ENCODE data around the gene TIMELESS. TPM values are rescaled to one million over a fixed set of nuclear protein-coding genes. Genes with fewer than 3 reads are reported as not detected.

The TIMELESS gene
- total RNA-seq, 1 donor from 2014 or later: 35.0 TPM

- H3K36me3 Mint-ChIP-seq (ENCODE audit: low read depth): no peaks in the 10 kb centered on the region
- no peak overlapping the region for H3K4me3 Mint-ChIP-seq
- ATAC-seq (ENCODE audit: low read depth): no peak
- POLR2A ChIA-PET: interaction anchor here (0.6 to 0.7 kb wide), 3 partner anchors 54 to 120 kb away, joined by 4 to 5 read pairs (median 4); partner anchors contain the start of gene PAN2
- TF ChIP-seq, protein P1, sequence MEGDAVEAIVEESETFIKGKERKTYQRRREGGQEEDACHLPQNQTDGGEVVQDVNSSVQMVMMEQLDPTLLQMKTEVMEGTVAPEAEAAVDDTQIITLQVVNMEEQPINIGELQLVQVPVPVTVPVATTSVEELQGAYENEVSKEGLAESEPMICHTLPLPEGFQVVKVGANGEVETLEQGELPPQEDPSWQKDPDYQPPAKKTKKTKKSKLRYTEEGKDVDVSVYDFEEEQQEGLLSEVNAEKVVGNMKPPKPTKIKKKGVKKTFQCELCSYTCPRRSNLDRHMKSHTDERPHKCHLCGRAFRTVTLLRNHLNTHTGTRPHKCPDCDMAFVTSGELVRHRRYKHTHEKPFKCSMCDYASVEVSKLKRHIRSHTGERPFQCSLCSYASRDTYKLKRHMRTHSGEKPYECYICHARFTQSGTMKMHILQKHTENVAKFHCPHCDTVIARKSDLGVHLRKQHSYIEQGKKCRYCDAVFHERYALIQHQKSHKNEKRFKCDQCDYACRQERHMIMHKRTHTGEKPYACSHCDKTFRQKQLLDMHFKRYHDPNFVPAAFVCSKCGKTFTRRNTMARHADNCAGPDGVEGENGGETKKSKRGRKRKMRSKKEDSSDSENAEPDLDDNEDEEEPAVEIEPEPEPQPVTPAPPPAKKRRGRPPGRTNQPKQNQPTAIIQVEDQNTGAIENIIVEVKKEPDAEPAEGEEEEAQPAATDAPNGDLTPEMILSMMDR (IDR thresholded peaks at IDR 0.05): no peak
- H3K4me1 Mint-ChIP-seq: no peaks in the 10 kb centered on the region
- no peak overlapping the region for H3K27ac Mint-ChIP-seq
- no peak for DNase-seq
- intact Hi-C loops (cut with micrococcal nuclease): no loop called here
- H3K27me3 Mint-ChIP-seq: no peaks in the 10 kb centered on the region
- CTCF ChIA-PET: no interaction called here
- H3K9me3 Mint-ChIP-seq: no peaks in the 10 kb centered on the region
Measured at GRCh38 chr12:56391721-56392120, 57.5 kb downstream of the TIMELESS start.

DNA sequence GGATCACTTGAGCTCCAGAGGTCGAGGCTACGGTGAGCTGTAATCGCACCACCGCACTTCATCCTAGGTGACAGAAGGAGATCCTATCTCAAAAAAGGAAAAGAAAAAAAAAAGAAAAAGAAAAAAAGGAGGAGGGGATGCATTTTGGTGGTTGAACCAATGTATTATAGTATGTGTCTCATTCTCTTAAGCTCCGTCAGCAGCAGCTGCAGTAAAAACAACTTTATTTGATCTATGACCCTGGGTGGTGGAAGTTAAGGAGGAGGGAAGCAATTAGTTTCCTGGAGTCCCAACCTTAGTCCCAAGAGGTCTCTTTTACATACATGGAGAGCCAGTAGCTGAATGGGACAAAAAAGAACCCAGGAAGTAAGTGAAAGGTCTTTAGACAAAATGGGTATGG, 59.8 kb downstream of the TIMELESS start:
- no peaks in the 10 kb centered on the region for H3K27me3 Mint-ChIP-seq
- ChIA-PET POLR2A (interaction anchor here (0.5 to 0.7 kb wide), 2 partner anchors 57 to 90 kb away, joined by 3 read pairs; no protein-coding TSS in a partner anchor), CTCF (no interaction called here)
- no peak overlapping the region for H3K27ac Mint-ChIP-seq
- no peaks in the 10 kb centered on the region for H3K9me3 Mint-ChIP-seq
- no peaks in the 10 kb centered on the region for H3K4me1 Mint-ChIP-seq
- intact Hi-C loops (cut with micrococcal nuclease): no loop called here
- ATAC-seq (ENCODE audit: low read depth): no peak
- no peaks in the 10 kb centered on the region for H3K36me3 Mint-ChIP-seq (ENCODE audit: low read depth)
- no peak overlapping the region for H3K4me3 Mint-ChIP-seq
- DNase-seq: no peak
- TF ChIP-seq, protein P1 (IDR thresholded peaks at IDR 0.05): no peak

DNA sequence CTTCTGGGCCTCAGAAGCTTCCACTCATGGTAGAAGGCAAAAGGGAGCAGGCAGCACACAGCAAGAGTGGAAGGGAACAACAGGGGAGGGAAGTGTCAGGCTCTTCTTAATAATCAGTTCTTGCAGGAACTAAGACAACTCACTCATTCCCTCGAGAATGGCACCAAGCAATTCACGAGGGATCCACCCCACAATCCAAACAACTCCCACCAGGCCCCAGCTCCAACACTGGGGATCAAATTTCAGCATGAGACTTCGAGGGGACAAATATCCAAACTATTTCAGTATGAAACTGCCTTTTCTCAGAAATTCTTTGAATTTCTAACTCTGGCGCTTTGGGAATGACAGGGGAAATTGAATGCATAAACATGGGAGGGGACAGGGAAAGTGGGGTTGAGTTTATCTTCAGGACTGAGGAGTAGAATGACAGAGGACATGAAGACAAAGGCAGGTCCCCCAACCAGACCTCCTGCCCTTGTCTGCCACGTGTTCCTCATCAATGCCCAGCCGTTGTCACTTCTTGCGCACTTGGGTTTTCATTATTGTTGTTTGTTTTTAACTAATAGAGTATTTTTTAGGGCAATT, 62.0 kb downstream of the TIMELESS start:
- ATAC-seq (ENCODE audit: low read depth) (no peak), DNase-seq (no peak)
- Mint-ChIP-seq H3K27ac (no peak overlapping the region), H3K4me1 (no peaks in the 10 kb centered on the region), H3K4me3 (no peak overlapping the region), H3K9me3 (no peaks in the 10 kb centered on the region), H3K27me3 (no peaks in the 10 kb centered on the region), H3K36me3 (ENCODE audit: low read depth) (no peaks in the 10 kb centered on the region)
- intact Hi-C loops (cut with micrococcal nuclease): no loop called here
- ChIA-PET POLR2A (no interaction called here), CTCF (no interaction called here)
- TF ChIP-seq, protein P1 (IDR thresholded peaks at IDR 0.05): no peak

DNA sequence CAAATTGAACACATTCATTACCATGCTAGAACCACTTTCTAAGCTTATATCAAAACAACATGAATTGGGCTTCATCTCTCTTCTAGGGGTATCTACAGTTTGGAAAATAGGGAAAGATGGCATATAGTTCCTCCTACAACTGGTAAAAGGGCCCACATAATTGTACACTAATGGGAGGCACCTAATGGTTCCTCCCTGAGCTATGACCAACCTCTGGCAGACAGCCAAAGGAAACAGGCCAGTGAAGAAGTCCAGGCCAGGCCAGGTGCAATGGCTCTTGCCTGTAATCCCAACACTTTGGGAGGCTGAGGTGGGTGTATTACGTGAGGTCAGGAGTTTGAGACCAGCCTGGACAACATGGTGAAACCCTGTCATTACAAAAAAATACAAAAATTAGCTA, 63.4 kb downstream of the TIMELESS start:
- POLR2A ChIA-PET: interaction anchor here (0.7 kb wide), 1 partner anchor 32 kb away, joined by 3 read pairs; no protein-coding TSS in a partner anchor
- ATAC-seq (ENCODE audit: low read depth): no peak
- intact Hi-C loops (cut with micrococcal nuclease): no loop called here
- no peaks in the 10 kb centered on the region for H3K27me3 Mint-ChIP-seq
- no peaks in the 10 kb centered on the region for H3K4me1 Mint-ChIP-seq
- CTCF ChIA-PET: no interaction called here
- no peak overlapping the region for H3K27ac Mint-ChIP-seq
- H3K36me3 Mint-ChIP-seq (ENCODE audit: low read depth): no peaks in the 10 kb centered on the region
- H3K4me3 Mint-ChIP-seq: no peak overlapping the region
- no peak for DNase-seq
- H3K9me3 Mint-ChIP-seq: no peaks in the 10 kb centered on the region
- TF ChIP-seq, protein P1 (IDR thresholded peaks at IDR 0.05): no peak

DNA sequence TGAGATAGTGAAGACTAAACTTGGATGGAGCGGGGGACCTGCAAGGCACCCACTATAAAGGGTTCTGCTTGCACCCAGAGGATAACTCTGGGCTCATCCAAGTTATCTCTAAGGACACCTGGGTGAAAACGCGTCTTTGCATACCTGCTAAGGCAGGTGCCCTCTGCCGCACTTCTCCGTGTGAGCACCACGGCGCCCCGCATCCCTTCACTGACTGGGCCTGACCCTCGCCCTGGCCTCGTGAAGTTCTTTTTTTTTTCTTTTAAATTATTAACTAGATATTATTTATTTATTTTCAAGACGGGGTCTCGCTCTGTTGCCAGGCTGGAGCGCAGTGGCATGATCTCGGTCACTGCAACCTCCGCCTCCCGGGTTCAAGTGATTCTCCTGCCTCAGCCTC, 66.6 kb downstream of the TIMELESS start:
- H3K4me1 Mint-ChIP-seq: peaks cover 10% of the 10 kb centered on the region
- TF ChIP-seq, protein P1 (IDR thresholded peaks at IDR 0.05): no peak
- POLR2A ChIA-PET: interaction anchor here (0.6 kb wide), 1 partner anchor 37 kb away, joined by 4 read pairs; no protein-coding TSS in a partner anchor

More for the DNA sequence above, 66.6 kb downstream of the TIMELESS start:
- Mint-ChIP-seq H3K27me3 (no peaks in the 10 kb centered on the region), H3K9me3 (no peaks in the 10 kb centered on the region), H3K36me3 (ENCODE audit: low read depth) (no peaks in the 10 kb centered on the region), H3K27ac (no peak overlapping the region), H3K4me3 (no peak overlapping the region)
- intact Hi-C loops (cut with micrococcal nuclease): no loop called here
- CTCF ChIA-PET: no interaction called here
- no peak for ATAC-seq (ENCODE audit: low read depth)
- no peak for DNase-seq

Data from activated B cell treated with CpG ODN at 0.5 μM for 24 hours (primary cell).